GM12873 (cell line): Measurements from ENCODE around the gene EEF1A2.

Source experiments
- CTCF ChIP-seq: IDR thresholded peaks from 2 replicates; pipeline ENCODE4 v1.5.1; 2012; ENCODE audit warnings: low read depth, mild to moderate bottlenecking, moderate library complexity, low read length, control low read depth; ENCODE audit not compliant: insufficient read depth; ENCODE audit errors: missing control alignments

Gene EEF1A2

DNA sequence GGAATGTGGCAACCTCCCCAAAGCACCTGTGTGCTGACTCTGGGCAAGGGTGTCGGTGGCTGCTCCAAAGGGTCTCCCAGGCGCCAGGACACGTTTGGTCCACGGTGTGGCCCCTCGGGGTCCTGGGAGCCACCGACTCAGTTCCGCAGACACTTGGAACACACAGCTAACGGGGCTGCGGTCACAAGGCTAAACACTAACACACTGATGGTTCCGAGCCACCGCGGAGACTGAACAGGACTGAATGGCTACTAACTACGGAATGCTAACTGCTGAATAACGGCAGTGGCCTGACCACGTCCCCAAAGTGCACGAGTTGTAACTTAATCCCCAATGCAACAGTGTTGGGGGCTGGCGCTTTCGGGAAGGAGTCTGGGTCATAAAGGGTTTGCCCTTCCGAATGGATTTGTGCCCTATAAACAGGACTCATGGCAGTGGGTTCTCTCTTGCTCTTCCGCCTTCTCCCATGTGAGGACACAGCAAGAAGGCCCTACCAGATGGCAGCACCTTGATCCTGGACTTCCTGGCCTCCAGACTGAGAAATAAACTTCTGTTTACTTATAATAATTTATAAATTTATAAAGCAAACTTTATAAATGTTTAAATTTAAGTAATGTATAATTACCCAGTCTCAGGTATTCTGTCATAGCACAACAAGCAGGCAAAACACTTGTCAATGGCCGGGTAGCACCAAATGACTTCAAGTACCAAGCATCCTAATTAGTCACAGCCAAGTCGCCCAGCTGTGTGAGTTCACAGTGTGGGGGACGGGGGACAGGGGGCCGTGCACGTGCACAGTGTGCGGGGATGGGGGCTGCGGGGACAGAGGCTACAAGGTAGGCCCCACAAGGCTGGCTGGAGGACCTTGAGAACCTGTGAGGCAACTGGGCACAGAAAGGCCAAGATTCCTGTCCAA, 2.3 kb upstream of the EEF1A2 start:
- no peak for TF ChIP-seq CTCF

GRCh38 chr20:63500151-63500901, 1.4 kb upstream of the EEF1A2 start:
- no peak for TF ChIP-seq CTCF

GRCh38 chr20:63499338-63499969, 571 bp upstream of the EEF1A2 start:
- no peak for TF ChIP-seq CTCF

DNA sequence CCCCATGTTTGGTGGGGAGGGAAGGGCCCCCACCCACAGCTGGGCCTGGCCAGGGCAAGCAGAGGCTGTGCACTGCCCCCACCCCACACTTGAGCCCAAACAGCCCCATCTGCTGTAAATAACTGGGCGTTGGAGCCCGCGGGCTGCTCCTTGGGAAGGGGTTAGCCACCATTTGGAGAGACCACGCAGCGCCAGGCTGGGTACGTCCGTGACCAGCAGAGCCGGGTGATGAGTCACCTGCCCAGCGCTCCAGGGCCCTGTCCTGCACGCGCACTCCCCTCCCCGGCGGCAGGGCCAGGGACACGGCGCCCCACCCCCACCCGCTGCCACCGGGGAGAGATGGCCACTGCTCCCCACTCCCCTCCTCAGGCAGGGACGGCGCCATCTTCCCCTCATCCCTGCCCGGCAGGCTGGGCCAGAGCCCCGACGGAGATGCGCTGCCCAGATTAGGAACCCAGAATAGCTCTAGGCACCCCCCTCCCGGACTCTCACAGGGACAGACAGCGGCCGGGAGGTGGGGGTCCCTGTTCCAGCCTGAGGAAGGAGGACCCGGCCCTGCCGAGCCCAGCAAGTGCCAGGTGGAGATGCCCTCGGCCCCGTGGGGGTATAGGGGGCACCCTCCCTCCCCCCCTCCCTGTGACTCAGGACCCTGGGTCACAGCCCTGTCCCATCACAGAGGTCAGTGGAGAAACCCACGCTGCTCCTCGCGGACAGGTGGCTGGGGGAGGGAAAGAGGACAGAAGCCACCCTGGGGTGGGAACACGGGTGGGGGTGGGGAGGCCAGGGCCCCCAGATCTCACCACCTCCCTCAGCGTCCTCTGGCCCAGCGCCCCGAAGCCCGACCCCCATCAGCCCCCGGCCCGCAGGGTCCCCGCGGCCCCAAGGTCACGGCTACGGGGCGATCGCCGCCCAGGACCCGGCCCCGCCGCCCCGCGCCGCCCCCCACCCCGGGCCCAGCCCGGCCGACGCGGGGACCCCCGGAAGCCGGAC, 642 bp downstream of the EEF1A2 start:
- TF ChIP-seq CTCF, result no peak

DNA sequence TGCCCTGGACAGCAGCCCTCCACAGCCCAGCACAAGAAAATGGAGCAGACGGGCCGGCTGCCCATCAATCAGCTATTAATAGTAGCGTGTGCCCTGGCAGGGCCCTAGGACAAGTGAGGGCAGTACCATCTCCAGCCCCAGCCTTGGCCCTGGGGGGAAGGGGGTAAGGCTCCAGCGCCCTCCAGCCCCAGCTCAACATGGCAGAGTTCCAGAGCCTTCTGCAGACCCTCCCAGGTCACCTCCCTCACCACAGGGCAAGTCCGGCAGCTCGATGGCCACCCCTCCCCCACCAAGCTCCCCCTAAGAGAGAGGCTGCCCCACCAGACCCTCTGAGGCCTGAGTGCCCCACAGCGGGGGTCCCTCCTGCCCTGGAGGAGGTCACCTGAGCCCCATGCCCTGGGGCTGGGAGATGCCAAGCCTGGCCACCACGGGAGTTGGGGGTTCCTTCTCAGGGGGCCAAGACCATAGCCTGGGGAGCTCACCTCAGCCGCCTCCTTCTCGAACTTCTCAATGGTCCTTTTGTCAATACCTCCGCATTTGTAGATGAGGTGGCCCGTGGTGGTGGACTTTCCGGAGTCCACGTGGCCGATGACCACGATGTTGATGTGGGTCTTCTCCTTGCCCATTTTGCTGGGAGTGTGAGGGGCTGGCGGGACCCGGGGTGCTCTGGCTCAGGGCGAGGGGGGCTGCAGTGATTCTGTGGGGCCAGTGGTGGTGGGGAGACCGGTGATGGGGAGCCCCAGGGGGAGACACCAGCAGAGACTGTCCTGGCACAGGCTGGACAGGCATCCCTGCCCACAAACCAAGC, 1.5 kb downstream of the EEF1A2 start:
- TF ChIP-seq CTCF, result no peak

DNA sequence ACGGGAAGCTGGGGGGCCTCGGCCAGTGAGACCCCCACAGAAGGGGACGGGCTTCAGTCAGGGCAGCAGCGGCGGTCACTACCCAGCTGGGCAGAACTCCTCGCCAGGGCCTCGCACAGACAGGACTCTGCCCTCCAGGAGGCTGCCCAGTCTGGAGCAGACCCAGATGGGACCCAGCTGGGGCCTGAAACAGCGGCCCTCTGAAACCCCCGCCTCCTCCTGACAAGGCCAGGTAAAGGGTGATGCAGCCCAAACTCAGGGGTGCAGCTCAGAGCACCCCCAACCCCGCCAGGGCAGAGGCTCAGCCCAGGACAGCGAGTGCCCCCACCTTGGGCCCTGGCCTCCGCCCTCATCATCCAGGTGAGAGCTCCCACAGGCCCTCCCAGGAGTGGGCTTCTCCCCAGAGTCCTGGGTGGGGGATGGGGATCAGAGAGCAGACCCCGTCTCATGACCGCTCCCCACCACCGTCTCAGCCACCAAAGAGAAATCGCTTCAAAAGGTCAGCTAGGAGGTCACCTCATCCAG, 2.2 kb downstream of the EEF1A2 start:
- no peak for TF ChIP-seq CTCF
